WTC11 (cell line): ENCODE data around the gene S100PBP.

ENCODE experiments used
- CBFB ChIP-seq: sonication (generic); formaldehyde crosslinking; IDR thresholded peaks from 2 replicates; pipeline ENCODE4 v1.8.1; 2022; ENCODE audit warnings: mild to moderate bottlenecking, low read depth, missing genetic modification reagents
- CTCF ChIP-seq: fragments of 200-600 bp; IDR thresholded peaks from 2 replicates; pipeline ENCODE4 v1.8.0; 2022; ENCODE audit warnings: antibody characterized with exemption
- ELF4 ChIP-seq: sonication (generic); formaldehyde crosslinking; IDR thresholded peaks from 2 replicates; pipeline ENCODE4 v1.8.1; 2022; ENCODE audit warnings: low read depth, mild to moderate bottlenecking, moderate library complexity, missing genetic modification reagents
- FOXP4 ChIP-seq: sonication (generic); formaldehyde crosslinking; IDR thresholded peaks from 2 replicates; pipeline ENCODE4 v1.8.0; 2022; ENCODE audit warnings: mild to moderate bottlenecking, missing genetic modification reagents
- KAT7 ChIP-seq: sonication (generic); formaldehyde crosslinking; IDR thresholded peaks from 2 replicates; pipeline ENCODE4 v1.8.1; 2023; ENCODE audit warnings: missing genetic modification reagents, mild to moderate bottlenecking, borderline replicate concordance
- PRDM15 ChIP-seq: sonication (generic); formaldehyde crosslinking; IDR thresholded peaks from 2 replicates; pipeline ENCODE4 v1.8.0; 2022; ENCODE audit warnings: missing genetic modification reagents
- STAT6 ChIP-seq: sonication (generic); formaldehyde crosslinking; conservative IDR thresholded peaks from 2 replicates; pipeline ENCODE4 v1.8.1; 2023; ENCODE audit warnings: mild to moderate bottlenecking, low read depth, missing genetic modification reagents, moderate library complexity
- TEAD1 ChIP-seq: sonication (generic); formaldehyde crosslinking; IDR thresholded peaks from 2 replicates; pipeline ENCODE4 v1.8.0; 2022; ENCODE audit warnings: mild to moderate bottlenecking, missing genetic modification reagents
- TEAD4 ChIP-seq: sonication (generic); formaldehyde crosslinking; IDR thresholded peaks from 2 replicates; pipeline ENCODE4 v1.8.0; 2022; ENCODE audit warnings: mild to moderate bottlenecking, missing genetic modification reagents
- ZNF138 ChIP-seq: sonication (generic); formaldehyde crosslinking; conservative IDR thresholded peaks from 2 replicates; pipeline ENCODE4 v1.8.1; 2022; ENCODE audit warnings: mild to moderate bottlenecking, moderate library complexity, missing genetic modification reagents
- TF ChIP-seq, protein P1 (sequence below): fragments of 250-450 bp; sonication (Bioruptor Pico); IDR thresholded peaks from 2 replicates; pipeline ENCODE4 v1.8.0; 2021; ENCODE audit warnings: mild to moderate bottlenecking
- TF ChIP-seq, protein P2 (sequence below): fragments of 250-450 bp; sonication (Bioruptor Pico); IDR thresholded peaks from 2 replicates; pipeline ENCODE4 v2.1.2; 2022; ENCODE audit warnings: mild to moderate bottlenecking, moderate library complexity
- TF ChIP-seq, protein P3 (sequence below): sonication (generic); formaldehyde crosslinking; IDR thresholded peaks from 2 replicates; pipeline ENCODE4 v1.8.1; 2023; ENCODE audit warnings: mild to moderate bottlenecking, missing genetic modification reagents
- TF ChIP-seq, protein P4 (sequence below): sonication (generic); formaldehyde crosslinking; IDR thresholded peaks from 2 replicates; pipeline ENCODE4 v1.8.1; 2023; ENCODE audit warnings: mild to moderate bottlenecking, missing genetic modification reagents

DNA sequence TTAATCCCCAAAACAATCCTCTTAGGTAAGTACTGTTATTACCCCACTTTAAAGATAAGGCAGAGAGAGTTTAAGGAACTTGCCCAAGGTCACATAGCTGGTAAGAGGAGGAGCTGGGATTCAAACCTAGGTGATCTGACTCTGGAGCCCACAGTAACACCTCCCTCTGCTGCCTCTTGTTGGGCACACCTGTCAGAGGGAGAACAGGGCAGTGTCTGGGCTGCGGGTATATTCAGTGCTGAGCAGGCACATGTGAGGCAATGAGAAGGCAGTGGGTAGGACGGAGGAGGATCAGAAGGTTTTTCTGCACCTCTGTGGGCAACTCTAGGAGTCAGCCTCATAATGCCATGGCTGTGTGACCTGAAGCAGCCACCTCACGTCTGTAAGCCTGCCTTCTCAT lies 70.7 kb downstream of the S100PBP start:
- TF ChIP-seq CTCF (no peak), TEAD4 (CRISPR knock-in tag) (no peak), KAT7 (no peak), ELF4 (CRISPR knock-in tag) (no peak), FOXP4 (CRISPR knock-in tag) (no peak), TEAD1 (CRISPR knock-in tag) (no peak), PRDM15 (CRISPR knock-in tag) (no peak), ZNF138 (CRISPR knock-in tag) (no peak), STAT6 (CRISPR knock-in tag) (no peak), CBFB (CRISPR knock-in tag) (no peak)
- TF ChIP-seq, protein P1, sequence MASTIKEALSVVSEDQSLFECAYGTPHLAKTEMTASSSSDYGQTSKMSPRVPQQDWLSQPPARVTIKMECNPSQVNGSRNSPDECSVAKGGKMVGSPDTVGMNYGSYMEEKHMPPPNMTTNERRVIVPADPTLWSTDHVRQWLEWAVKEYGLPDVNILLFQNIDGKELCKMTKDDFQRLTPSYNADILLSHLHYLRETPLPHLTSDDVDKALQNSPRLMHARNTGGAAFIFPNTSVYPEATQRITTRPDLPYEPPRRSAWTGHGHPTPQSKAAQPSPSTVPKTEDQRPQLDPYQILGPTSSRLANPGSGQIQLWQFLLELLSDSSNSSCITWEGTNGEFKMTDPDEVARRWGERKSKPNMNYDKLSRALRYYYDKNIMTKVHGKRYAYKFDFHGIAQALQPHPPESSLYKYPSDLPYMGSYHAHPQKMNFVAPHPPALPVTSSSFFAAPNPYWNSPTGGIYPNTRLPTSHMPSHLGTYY (CRISPR knock-in tag): no peak
- TF ChIP-seq, protein P2, sequence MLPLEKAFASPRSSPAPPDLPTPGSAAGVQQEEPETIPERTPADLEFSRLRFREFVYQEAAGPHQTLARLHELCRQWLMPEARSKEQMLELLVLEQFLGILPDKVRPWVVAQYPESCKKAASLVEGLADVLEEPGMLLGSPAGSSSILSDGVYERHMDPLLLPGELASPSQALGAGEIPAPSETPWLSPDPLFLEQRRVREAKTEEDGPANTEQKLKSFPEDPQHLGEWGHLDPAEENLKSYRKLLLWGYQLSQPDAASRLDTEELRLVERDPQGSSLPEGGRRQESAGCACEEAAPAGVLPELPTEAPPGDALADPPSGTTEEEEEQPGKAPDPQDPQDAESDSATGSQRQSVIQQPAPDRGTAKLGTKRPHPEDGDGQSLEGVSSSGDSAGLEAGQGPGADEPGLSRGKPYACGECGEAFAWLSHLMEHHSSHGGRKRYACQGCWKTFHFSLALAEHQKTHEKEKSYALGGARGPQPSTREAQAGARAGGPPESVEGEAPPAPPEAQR (CRISPR knock-in tag): no peak
- TF ChIP-seq, protein P3, sequence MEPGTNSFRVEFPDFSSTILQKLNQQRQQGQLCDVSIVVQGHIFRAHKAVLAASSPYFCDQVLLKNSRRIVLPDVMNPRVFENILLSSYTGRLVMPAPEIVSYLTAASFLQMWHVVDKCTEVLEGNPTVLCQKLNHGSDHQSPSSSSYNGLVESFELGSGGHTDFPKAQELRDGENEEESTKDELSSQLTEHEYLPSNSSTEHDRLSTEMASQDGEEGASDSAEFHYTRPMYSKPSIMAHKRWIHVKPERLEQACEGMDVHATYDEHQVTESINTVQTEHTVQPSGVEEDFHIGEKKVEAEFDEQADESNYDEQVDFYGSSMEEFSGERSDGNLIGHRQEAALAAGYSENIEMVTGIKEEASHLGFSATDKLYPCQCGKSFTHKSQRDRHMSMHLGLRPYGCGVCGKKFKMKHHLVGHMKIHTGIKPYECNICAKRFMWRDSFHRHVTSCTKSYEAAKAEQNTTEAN (CRISPR knock-in tag): no peak
- TF ChIP-seq, protein P4, sequence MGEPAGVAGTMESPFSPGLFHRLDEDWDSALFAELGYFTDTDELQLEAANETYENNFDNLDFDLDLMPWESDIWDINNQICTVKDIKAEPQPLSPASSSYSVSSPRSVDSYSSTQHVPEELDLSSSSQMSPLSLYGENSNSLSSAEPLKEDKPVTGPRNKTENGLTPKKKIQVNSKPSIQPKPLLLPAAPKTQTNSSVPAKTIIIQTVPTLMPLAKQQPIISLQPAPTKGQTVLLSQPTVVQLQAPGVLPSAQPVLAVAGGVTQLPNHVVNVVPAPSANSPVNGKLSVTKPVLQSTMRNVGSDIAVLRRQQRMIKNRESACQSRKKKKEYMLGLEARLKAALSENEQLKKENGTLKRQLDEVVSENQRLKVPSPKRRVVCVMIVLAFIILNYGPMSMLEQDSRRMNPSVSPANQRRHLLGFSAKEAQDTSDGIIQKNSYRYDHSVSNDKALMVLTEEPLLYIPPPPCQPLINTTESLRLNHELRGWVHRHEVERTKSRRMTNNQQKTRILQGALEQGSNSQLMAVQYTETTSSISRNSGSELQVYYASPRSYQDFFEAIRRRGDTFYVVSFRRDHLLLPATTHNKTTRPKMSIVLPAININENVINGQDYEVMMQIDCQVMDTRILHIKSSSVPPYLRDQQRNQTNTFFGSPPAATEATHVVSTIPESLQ (CRISPR knock-in tag): no peak
